HG02884 (cell line): Measurements from ENCODE around the gene CDAN1.
"Not testable (repeated sequence)": the region's sequence is repeated elsewhere in the genome, so short reads cannot be mapped to it uniquely, and the experiment has no call there.

Experiments
- ATAC-seq: cut with Tn5 transposase; IDR thresholded peaks from one replicate; pipeline ENCODE4 v1.9.1; 2021; ENCODE audit warnings: mild to moderate bottlenecking, moderate library complexity; ENCODE audit not compliant: unreplicated experiment

The CDAN1 gene, protein sequence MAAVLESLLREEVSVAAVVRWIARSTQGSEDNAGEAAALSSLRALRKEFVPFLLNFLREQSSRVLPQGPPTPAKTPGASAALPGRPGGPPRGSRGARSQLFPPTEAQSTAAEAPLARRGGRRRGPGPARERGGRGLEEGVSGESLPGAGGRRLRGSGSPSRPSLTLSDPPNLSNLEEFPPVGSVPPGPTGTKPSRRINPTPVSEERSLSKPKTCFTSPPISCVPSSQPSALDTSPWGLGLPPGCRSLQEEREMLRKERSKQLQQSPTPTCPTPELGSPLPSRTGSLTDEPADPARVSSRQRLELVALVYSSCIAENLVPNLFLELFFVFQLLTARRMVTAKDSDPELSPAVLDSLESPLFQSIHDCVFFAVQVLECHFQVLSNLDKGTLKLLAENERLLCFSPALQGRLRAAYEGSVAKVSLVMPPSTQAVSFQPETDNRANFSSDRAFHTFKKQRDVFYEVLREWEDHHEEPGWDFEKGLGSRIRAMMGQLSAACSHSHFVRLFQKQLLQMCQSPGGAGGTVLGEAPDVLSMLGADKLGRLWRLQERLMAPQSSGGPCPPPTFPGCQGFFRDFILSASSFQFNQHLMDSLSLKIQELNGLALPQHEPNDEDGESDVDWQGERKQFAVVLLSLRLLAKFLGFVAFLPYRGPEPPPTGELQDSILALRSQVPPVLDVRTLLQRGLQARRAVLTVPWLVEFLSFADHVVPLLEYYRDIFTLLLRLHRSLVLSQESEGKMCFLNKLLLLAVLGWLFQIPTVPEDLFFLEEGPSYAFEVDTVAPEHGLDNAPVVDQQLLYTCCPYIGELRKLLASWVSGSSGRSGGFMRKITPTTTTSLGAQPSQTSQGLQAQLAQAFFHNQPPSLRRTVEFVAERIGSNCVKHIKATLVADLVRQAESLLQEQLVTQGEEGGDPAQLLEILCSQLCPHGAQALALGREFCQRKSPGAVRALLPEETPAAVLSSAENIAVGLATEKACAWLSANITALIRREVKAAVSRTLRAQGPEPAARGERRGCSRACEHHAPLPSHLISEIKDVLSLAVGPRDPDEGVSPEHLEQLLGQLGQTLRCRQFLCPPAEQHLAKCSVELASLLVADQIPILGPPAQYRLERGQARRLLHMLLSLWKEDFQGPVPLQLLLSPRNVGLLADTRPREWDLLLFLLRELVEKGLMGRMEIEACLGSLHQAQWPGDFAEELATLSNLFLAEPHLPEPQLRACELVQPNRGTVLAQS

DNA sequence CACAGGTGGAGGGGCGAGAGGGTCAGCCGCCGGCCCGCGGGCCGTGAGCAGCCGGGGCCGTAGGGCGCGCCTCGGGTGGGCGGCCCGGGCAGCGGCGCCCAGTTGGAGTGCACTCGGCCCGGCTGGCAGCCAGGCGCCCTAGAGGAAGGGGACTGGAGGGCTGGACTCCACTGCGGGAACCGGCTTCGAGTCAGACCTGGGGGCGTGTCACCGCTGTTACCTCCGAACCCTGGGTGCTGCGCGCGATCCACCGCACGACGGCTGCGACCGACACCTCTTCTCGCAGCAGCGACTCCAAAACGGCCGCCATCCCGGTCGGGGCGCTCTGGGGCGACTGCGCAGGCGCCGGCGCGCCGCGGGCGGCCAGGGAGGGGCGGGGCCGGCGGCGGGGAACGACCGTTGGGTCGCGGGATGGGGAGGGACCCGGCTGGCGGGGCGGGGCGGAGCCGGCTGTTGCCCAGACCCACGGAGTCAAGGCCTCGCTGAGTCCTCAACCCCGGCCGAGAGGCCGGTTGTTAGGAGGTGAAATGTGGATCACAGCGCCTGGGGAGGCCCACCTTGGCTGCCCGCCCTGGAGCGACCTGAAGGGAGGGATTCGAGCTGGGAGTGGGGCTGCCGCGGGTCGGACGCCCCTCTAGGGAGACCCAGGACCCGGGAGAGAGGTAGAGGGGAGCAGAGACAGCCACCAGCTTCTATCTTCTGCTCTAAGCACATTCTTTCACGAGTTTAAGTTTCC lies at the start of gene CDAN1:
Gene CDAN1, minus strand, starts transcription at position 336 of the 736 bp plus-strand sequence. Its CDS starts 26 bp downstream, at position 310.
- peak; percentile 69 for ATAC-seq

DNA sequence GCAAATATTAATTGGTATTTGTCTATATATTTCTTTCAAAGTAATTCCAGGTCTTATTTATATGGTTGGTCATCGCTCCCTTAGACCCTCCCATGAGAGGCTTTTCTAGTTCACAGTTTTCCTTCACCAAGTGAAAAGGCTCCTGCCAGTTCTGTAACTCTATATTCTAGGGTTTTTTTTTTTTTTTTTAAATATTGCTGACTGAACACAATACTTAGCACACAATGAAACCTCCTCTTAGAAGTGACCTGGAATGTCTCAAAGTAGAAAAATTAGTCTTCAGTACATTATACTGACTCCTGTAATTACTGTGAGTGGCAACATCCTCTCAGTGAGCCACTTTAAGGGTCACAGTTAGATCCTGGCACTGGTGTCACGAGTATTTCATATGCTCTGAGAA lies 48.6 kb upstream of the CDAN1 start:
- no peak for ATAC-seq

DNA sequence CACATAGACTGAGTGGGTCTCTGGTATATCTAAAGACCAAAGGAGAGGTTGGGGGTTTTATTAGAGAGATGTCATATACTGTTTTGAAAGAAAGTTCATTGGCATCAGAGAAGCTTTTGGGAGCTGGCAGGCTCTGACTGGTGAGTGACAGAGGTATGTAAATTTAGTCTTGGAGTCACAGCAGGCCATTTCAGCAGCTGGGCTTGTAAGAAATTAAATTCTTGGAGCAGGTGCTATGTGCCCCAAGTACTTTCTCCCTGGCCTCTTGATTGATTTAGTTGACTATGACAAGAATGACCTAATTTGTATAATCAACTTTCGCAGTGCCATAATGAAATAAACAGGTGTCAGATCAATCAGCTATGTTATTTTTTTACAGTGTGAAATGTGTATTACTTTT lies 47.8 kb upstream of the CDAN1 start:
- no peak for ATAC-seq

DNA sequence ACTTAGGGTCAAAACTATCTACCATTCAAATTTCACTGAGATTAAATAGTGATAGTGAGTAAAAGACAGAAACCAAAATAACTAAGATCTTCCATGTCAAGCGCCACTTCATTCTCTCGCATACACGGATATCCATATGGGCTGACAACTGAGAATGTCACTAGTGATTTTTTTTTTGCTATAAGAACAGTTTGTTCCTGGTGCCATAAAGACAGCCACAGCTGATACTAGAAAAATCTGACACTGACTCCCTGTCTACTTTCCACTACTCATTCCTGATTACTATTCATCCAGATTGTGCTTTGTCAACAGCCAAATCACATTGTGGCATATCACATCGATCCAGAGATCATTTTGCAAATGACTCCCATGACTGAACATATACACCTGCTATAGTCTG lies 45.8 kb upstream of the CDAN1 start:
- ATAC-seq = no peak

DNA sequence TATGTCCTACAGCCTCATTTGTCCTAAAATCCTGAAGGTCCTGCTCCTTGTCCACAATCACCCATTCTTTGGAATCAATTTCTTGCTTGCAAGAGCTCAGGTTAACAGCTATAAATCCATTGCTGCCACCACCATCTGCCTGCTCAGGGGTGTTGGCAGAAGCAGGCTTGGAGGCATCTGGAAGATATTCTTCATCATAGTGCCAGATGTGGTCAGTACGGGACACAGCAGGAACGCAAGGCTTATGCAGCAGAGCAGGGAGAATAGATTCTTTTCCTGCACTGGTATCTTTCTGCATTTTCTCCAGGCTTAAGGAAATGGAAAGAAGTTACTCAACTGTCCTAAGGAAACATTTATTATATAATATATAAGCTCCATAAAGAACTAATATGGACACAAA lies 38.5 kb upstream of the CDAN1 start:
- ATAC-seq = no peak

DNA sequence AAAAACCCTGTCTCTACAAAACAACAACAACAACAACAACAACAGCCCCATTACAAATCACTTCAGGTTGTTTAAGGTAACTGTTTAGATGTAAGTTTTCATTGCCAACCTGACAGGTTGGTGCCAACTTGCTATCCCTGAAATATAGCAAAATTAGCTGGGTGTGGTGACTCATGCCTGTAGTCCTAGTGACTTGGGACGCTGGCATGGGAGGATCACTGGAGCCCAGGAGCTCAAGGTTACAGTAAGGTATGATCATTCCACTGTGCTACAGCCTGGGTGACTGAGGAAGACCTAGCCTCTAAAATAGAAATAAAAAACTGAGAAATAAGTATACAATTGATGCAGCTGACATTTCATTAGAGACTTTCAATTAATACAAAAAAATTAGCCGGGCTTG lies 36.0 kb upstream of the CDAN1 start:
- no peak for ATAC-seq

DNA sequence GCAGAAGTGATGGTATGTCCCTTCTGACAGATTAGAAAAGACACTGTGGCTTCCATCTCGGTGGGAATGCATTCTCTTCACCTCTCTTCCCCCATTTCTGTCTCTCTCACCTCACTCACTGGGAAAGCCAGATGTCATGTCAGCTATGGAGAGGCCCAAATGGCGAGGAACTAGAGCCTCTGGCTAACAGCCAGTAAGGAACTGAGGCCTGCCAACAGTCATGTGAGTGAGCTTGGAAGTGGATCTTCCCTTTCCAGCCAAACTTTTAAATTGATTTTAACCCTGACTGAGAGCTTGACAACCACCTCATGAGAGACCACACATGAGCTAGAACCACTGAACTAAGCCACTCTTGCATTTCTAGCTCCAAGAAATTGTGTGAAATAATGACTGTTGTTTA lies 35.2 kb upstream of the CDAN1 start:
- no peak for ATAC-seq

DNA sequence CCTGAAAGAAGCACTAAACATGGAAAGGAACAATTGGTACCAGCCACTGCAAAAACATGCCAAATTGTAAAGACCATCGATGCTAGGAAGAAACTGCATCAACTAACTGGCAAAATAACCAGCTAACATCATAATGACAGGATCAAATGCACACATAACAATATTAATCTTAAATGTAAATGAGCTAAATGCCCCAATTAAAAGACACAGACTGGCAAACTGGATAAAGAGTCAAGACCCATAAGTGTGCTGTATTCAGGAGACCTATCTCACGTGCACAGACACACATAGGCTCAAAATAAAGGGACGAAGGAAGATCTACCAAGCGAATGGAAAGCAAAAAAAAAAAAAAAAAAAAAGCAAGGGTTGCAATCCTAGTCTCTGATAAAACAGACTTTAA lies 29.2 kb upstream of the CDAN1 start:
- not testable (repeated sequence) for ATAC-seq

DNA sequence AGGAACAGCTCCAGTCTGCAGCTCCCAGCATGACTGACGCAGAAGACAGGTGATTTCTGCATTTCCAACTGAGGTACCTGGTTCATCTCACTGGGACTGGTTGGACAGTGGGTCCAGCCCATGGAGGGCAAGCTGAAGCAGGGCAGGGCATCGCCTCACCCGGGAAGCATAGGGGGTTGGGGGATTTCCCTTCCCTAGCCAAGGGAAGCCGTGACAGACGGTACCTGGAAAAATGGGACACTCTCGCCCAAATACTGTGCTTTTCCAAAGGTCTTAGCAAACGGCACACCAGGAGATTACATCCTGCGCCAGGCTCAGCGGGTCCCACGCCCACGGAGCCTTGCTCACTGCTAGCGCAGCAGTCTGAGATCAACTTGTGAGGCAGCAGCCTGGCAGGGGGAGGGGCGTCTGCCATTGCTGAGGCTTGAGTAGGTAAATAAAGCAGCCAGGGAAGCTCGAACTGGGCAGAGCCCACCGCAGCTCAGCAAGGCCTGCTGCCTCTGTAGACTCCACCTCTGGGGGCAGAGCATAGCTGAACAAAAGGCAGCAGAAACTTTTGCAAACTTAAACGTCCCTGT lies 27.3 kb upstream of the CDAN1 start:
- not testable (repeated sequence) for ATAC-seq

DNA sequence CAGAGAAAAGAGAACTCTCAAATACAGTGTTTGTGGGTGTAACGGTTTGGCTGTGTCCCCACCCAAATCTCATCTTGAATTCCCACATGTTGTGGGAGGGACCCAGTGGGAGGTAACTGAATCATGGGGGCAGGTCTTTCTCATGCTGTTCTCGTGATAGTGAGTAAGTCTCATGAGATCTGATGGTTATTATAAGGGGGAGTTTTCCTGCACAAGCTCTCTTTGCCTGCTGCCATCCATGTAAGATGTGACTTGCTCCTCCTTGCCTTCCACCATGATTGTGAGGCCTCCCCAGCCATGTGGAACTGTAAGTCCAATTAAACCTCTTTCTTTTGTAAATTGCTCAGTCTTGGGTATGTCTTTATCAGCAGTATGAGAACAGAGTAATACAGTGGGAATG lies 24.9 kb upstream of the CDAN1 start:
- ATAC-seq = not testable (repeated sequence)

DNA sequence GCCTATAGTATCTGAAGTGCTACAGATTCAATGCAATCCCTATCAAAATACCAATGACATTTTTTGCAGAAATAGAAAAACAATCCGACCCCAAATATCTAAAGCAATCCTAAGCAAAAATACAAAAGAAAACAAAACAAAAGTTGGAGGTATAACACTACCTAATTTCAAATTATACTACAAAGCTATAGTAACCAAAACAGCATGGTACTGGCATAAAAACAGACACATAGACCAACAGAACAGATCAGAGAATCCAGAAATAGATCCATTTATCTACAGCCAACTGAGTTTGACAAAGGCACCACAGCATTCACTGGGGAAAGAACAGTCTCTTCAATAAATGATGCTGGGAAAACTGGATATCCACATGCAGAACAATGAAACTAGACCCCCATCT lies 23.8 kb upstream of the CDAN1 start:
- no peak for ATAC-seq

DNA sequence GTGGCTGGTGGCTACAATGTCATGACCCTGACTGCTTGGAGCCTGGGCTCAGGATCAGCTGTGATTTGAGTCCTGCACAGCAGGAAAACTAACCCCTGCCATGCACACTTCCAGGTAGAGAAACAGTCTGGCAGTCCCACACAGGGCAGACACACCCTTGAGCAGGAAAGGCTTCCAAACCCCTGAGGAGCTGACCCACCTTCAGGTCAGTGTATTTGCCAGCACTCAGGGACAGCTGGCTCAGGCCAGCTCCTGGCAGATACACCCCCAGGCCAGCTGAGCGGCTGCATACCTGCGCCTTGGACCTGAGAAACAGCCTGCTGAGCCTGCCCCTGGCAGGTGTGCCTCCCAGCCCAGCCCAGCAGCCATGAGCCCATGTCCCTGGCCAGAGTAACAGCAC lies 22.2 kb upstream of the CDAN1 start:
- ATAC-seq = no peak

DNA sequence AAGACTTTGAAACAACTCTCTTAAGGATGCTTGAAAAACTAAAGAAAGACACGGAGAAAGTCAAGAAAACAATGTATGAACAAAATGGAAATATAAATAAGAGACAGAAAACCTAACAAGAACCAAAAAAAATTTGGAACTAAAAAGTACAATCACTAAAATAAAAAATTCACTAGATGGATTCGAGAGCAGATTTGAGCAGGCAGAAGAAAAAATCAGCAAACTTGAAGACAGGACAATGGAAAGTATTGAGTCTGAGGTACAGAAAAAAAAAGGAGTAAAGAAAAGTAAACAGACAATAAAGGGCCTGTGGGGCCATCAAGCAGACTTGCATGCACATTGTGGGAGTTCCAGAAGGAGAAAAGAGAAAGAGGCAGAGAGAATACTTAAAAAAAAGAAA lies 13.4 kb upstream of the CDAN1 start:
- no peak for ATAC-seq

DNA sequence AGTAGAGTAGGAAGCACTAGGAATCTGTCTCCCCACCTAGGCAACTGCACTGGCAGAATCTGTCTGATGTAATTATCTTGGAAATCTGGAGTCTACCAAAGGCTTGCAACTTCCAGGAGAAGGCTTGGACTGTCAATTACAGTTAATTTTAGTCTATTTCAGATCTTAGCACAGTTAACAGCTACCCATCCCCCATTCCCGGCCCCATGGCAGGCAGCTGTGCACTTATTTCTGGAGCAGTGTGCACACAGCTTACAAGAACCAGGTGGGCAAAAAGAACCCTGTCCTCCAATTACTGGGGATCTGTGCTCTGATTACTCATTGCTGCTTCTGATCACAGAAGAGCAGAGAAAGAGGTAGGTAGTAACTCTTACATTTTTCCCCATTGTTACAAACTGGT lies 12.3 kb upstream of the CDAN1 start:
- no peak for ATAC-seq

DNA sequence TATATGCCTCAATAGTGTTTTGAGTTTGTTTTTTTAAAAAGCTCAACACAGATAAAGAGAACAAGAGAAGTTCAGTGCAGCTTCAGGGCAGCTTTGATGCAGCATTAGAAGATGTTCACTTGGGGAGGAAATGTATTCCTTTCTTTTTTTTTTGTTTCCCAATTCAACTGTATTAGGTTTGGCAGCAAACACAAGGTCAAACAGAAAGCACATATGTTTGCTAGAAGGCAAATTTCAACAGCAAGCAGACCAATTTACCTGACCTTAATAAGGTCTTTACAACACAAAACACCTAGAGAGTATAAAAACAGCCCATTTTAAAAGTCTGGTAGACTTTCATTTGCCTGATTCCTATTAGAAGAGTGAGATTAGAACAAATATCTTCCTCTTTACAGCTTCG lies 7.3 kb upstream of the CDAN1 start:
- ATAC-seq = no peak

DNA sequence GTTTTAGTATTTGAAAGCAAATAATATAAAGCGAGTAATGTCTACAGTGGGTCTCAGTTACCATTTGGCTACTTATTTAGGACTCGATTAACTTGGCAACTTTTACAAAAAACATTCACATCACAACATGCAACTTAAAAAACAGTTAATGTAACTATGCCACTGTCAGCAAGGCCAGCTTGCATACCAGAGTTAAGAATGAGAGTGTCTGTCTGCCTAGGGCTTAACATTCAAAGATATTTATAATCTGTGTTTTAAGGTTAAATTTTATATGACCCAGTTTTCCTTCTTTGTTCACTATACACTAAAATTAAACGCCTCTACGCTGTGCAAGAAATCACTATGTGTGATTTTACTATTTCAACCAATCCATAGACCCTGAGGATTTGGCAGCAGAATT lies 5.2 kb upstream of the CDAN1 start:
- ATAC-seq = no peak

DNA sequence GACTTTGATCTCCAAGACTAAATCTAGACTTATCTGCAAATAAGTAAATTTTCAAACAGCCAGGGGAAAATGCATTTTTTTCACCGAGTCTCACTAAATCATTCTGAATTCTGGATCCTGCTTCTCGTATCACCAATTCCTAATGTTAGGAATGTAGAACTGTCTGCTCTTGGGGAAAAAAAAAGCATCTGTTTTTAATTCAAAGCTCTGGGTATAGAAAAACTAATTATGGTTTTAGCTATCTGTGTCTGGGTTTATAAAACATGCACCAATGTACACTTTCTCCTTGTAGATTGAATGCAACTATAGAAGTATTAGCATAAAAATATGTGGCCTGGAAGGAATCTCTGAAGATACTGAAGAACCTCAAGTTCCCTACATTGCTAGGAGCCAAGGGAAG lies 4.8 kb upstream of the CDAN1 start:
- no peak for ATAC-seq

DNA sequence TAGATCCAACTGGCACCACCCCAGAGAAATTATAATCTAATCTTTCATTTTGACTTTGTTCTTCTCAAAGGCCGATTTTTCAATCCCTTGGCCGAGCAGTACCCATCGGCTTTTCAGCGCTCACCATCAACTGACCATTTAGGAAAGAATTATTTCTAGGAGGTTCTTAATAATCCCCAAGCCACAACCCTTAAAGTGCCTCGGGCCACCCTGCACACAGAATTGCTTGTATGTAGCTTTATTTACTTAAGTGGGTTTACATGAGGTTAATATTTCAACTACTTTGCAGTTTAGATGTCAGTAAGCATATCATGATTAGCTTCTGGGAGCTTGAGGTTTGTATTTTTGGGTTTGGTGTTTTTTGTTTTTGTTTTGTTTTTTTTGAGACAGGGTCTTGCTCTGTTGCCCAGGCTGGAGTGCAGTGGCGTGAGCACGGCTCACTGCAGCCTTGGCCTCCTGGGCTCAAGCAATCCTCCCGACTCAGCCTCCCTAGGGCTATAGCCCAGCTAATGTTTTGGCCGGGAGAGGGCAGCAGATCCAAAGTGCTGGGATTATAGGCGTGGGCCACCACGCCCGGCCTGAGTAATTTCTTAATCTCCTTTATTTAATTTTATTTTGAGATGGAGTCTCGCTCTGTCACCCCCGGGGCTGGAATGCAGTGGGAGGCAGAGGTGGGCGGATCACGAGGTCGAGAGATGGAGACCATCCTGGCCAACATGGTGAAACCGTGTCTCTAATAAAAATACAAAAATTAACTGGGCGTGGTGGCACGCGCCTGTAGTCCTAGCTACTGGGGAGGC lies 801 bp upstream of the CDAN1 start:
- ATAC-seq = no peak

DNA sequence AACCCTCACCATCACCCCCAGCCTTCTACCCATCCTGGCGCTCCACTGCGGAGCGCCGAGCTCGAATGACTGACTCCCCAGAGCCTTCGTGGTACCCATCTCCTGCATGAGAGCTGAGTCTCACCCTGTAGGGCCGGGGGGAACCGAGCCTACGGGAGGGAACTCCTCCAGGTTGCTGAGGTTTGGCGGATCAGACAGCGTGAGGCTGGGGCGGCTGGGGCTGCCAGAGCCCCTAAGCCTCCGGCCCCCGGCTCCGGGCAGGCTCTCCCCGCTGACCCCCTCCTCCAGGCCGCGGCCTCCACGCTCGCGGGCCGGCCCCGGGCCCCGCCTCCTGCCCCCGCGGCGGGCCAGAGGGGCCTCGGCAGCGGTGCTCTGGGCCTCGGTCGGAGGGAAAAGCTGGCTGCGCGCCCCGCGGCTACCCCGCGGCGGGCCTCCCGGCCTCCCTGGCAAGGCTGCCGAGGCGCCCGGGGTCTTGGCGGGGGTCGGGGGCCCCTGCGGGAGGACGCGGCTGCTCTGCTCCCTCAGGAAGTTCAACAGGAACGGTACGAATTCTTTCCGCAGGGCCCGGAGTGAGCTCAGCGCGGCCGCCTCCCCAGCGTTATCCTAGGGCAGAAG lies 643 bp downstream of the CDAN1 start:
- ATAC-seq = peak; percentile 29
